GM12892 (cell line): ENCODE results near the gene OPCML.

Experiments
- POLR2A ChIP-seq: IDR thresholded peaks from 2 replicates; pipeline ENCODE4 v1.6.1; 2011; ENCODE audit warnings: low read depth, low read length, control low read depth
- POLR2AphosphoS5 ChIP-seq: IDR thresholded peaks from 2 replicates; pipeline ENCODE4 v1.6.1; 2011; ENCODE audit warnings: low read depth, low read length, control low read depth
- TAF1 ChIP-seq: IDR thresholded peaks from 2 replicates; pipeline ENCODE4 v1.6.1; 2011; ENCODE audit warnings: low read depth, mild to moderate bottlenecking, control low read depth, low read length, borderline replicate concordance

GRCh38 chr11:133078012-133078411, 454.3 kb downstream of the OPCML start:
- TF ChIP-seq POLR2AphosphoS5 (no peak), POLR2A (no peak), TAF1 (no peak)
